ENCODE measurements around the gene SELENOM.

- TF ChIP-seq EZH2 (IDR thresholded peaks at IDR 0.05) (no peak), FOXP2 (optimal IDR thresholded peaks at IDR 0.05; ENCODE audit: control extremely low read depth, extremely low read length, insufficient read depth) (no peak)
Observed at GRCh38 chr22:31148488-31148887, 41.1 kb upstream of the SELENOM start.
